MCF 10A (cell line): ENCODE results near the gene SOAT2. TPM values are rescaled to one million over a fixed set of nuclear protein-coding genes. Genes with fewer than 3 reads are reported as not detected.

Experiments used
- BruUV-seq: library from RNA; stranded (reverse); fragments of 400-500 nt; replicated peaks from 2 replicates; lab custom pipeline; 2021; lab: Mats Ljungman, UMichigan
- CTCF ChIA-PET: fragments of 300-600 bp; sonication (Branson Sonifier 250); formaldehyde crosslinking; extraction: SDS; loops from one replicate; lab custom pipeline; 2021; ENCODE audit warnings: antibody characterized with exemption, inconsistent platforms; lab: Yijun Ruan, JAX
- POLR2A ChIA-PET: fragments of 300-600, 350-650 bp; sonication (Branson Sonifier 250); formaldehyde crosslinking; extraction: SDS; loops from one replicate; lab custom pipeline; 2020; ENCODE audit warnings: antibody characterized with exemption, inconsistent platforms; lab: Yijun Ruan, JAX
- DNase-seq: peaks from one replicate; pipeline ENCODE4 v3.0.0-alpha.2; 2018; ENCODE audit not compliant: unreplicated experiment
- H3K27ac Mint-ChIP-seq: one replicate; pipeline ENCODE4 v1.8.0; 2022; ENCODE audit warnings: mild to moderate bottlenecking, low read depth, mixed read lengths; ENCODE audit not compliant: unreplicated experiment
- H3K27me3 Mint-ChIP-seq: one replicate; pipeline ENCODE4 v1.8.0; 2022; ENCODE audit warnings: mixed read lengths; ENCODE audit not compliant: insufficient read depth, unreplicated experiment
- H3K36me3 Mint-ChIP-seq: one replicate; pipeline ENCODE4 v1.8.0; 2022; ENCODE audit warnings: mild to moderate bottlenecking, moderate library complexity, mixed read lengths; ENCODE audit not compliant: insufficient read depth, unreplicated experiment
- H3K4me1 Mint-ChIP-seq: one replicate; pipeline ENCODE4 v1.8.0; 2022; ENCODE audit warnings: mixed read lengths; ENCODE audit not compliant: insufficient read depth, unreplicated experiment
- H3K4me3 Mint-ChIP-seq: one replicate; pipeline ENCODE4 v1.8.0; 2022; ENCODE audit warnings: mild to moderate bottlenecking, moderate library complexity, mixed read lengths; ENCODE audit not compliant: unreplicated experiment
- H3K9me3 Mint-ChIP-seq: one replicate; pipeline ENCODE4 v1.8.0; 2022; ENCODE audit warnings: mixed read lengths; ENCODE audit not compliant: unreplicated experiment
- intact Hi-C: fragments of 100-400 bp; cut with micrococcal nuclease; formaldehyde crosslinking; loops from 2 replicates; pipeline ENCODE4 v1.14.1; 2022
- total RNA-seq: library from RNA; stranded (reverse); gene quantifications from 2 replicates; pipeline ENCODE4 v1.2.3, GENCODE V29; 2022
- TF ChIP-seq, protein P1 (sequence below): fragments of 200-600 bp; IDR thresholded peaks from one replicate; pipeline ENCODE4 v1.8.0; 2022; ENCODE audit warnings: antibody characterized with exemption, mild to moderate bottlenecking; ENCODE audit not compliant: unreplicated experiment

Gene SOAT2
- total RNA-seq, 1 experiment from 2014 or later = not detected

DNA sequence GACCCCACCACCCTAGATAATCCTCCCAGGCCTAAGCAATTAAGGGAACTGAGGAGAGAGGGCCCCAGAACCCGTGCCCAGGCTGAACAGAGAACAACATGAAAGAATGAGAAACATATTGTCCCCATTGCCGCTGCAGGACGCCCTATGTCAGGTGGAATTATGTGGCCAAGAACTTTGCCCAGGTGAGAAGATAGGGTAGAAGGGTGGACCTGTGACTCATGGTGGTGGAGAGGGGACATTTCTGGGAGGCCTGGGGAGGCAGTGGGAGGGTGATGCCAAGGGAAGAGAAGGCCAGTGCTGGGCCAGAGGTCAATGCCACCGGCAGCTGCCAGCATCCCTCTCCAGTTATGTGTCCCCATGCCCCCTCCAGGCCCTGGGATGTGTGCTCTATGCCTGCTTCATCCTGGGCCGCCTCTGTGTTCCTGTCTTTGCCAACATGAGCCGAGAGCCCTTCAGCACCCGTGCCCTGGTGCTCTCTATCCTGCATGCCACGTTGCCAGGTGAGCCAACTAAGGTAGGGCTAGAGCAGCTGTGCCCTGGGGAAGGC is 15.5 kb downstream of the SOAT2 start:
- TF ChIP-seq, protein P1, sequence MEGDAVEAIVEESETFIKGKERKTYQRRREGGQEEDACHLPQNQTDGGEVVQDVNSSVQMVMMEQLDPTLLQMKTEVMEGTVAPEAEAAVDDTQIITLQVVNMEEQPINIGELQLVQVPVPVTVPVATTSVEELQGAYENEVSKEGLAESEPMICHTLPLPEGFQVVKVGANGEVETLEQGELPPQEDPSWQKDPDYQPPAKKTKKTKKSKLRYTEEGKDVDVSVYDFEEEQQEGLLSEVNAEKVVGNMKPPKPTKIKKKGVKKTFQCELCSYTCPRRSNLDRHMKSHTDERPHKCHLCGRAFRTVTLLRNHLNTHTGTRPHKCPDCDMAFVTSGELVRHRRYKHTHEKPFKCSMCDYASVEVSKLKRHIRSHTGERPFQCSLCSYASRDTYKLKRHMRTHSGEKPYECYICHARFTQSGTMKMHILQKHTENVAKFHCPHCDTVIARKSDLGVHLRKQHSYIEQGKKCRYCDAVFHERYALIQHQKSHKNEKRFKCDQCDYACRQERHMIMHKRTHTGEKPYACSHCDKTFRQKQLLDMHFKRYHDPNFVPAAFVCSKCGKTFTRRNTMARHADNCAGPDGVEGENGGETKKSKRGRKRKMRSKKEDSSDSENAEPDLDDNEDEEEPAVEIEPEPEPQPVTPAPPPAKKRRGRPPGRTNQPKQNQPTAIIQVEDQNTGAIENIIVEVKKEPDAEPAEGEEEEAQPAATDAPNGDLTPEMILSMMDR = no peak
- CTCF ChIA-PET = no interaction called here
- POLR2A ChIA-PET = no interaction called here
- Mint-ChIP-seq H3K36me3 (no peaks in the 10 kb centered on the region), H3K4me1 (no peaks in the 10 kb centered on the region), H3K9me3 (no peaks in the 10 kb centered on the region), H3K27ac (no peak overlapping the region), H3K4me3 (no peak overlapping the region), H3K27me3 (no peaks in the 10 kb centered on the region)
- DNase-seq = no peak
- BruUV-seq = no TSS peak
- intact Hi-C loops = no loop called here

- TF ChIP-seq, protein P1 = no peak
- no peak overlapping the region for H3K4me3 Mint-ChIP-seq
- BruUV-seq = no TSS peak
- no peaks in the 10 kb centered on the region for H3K36me3 Mint-ChIP-seq
- H3K4me1 Mint-ChIP-seq = no peaks in the 10 kb centered on the region
- CTCF ChIA-PET = interaction anchor here (0.7 kb wide), 1 partner anchor 22 kb away, joined by 4 read pairs; no protein-coding TSS in a partner anchor
- POLR2A ChIA-PET = interaction anchor here (0.6 kb wide), 1 partner anchor 11 kb away, joined by 3 read pairs; no protein-coding TSS in a partner anchor
- no peaks in the 10 kb centered on the region for H3K9me3 Mint-ChIP-seq
- intact Hi-C loops = no loop called here
- no peak overlapping the region for H3K27ac Mint-ChIP-seq
- no peaks in the 10 kb centered on the region for H3K27me3 Mint-ChIP-seq
- DNase-seq = no peak
These were observed 17.6 kb downstream of the SOAT2 start for GRCh38 chr12:53120685-53121525.

GRCh38 chr12:53122961-53123468 is 19.7 kb downstream of the SOAT2 start:
- ChIA-PET POLR2A (no interaction called here), CTCF (interaction anchor here (0.6 kb wide), 1 partner anchor 69 kb away, joined by 3 read pairs; no protein-coding TSS in a partner anchor)
- H3K4me1 Mint-ChIP-seq = no peaks in the 10 kb centered on the region
- no peaks in the 10 kb centered on the region for H3K36me3 Mint-ChIP-seq
- H3K9me3 Mint-ChIP-seq = no peaks in the 10 kb centered on the region
- no peak overlapping the region for H3K27ac Mint-ChIP-seq
- intact Hi-C loops = no loop called here
- DNase-seq = no peak
- no TSS peak for BruUV-seq
- TF ChIP-seq, protein P1 = no peak
- no peak overlapping the region for H3K4me3 Mint-ChIP-seq
- H3K27me3 Mint-ChIP-seq = peaks cover 13% of the 10 kb centered on the region
